GM10266 (cell line): ENCODE measurements around the gene AJAP1.

Source experiments
- DNase-seq: peaks from one replicate; pipeline ENCODE4 v3.0.0; 2012; ENCODE audit errors: extremely low spot score
- TF ChIP-seq, protein P1 (sequence below): IDR thresholded peaks from 2 replicates; pipeline ENCODE4 v1.5.1; 2012; ENCODE audit warnings: mild to moderate bottlenecking, low read depth; ENCODE audit not compliant: control insufficient read depth, insufficient read depth; ENCODE audit errors: missing control alignments

Gene AJAP1, protein sequence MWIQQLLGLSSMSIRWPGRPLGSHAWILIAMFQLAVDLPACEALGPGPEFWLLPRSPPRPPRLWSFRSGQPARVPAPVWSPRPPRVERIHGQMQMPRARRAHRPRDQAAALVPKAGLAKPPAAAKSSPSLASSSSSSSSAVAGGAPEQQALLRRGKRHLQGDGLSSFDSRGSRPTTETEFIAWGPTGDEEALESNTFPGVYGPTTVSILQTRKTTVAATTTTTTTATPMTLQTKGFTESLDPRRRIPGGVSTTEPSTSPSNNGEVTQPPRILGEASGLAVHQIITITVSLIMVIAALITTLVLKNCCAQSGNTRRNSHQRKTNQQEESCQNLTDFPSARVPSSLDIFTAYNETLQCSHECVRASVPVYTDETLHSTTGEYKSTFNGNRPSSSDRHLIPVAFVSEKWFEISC

DNA sequence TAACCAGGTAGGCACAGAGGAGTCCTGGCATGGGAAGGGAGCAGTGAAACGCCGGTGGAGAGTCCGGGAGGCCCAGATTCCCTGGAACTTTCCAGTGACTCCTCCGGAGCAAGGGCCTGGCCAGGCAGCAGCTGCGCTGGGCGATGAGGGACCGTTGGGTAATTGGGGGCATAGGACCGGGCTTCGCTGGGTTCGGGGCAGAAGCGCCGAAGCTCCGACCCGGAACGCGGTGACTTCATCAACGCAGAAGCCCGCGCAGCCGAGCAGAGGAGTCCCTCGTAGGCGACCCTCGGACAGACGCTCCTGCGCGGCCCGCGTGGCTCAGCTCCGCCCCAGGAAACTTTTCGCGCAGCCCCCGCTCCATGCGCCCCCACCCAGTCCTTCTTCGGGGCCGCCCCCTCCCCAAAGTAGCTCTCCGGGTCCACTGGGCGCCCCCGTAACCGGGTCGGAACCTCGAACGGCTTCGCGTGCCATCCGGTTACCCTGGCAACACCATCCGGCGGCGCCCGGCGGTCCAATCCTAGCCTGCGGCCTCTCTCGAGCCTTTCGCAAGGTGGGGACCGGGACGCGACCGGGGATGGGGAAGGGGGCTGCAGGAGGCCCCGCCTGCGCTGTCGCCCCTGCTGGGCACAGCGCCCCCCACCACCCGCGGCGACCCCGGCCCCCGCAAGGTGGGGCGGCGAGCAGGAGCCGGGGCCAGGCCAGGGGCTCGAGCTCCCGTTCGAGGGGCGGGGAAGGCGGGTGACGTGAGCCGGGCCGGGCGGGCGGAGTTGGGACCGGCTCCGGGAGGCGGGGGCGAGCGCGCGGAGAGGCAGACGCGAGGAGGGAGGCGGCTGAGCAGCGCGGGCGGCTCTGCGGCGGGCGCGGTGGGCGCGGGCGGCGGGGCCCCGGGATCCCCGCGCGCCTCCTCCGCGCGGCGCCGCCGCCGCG is at the start of gene AJAP1:
Gene AJAP1, plus strand, starts transcription at position 814 of the 930 bp plus-strand sequence. CDS start 817 bp downstream, outside the sequence.
- TF ChIP-seq, protein P1, sequence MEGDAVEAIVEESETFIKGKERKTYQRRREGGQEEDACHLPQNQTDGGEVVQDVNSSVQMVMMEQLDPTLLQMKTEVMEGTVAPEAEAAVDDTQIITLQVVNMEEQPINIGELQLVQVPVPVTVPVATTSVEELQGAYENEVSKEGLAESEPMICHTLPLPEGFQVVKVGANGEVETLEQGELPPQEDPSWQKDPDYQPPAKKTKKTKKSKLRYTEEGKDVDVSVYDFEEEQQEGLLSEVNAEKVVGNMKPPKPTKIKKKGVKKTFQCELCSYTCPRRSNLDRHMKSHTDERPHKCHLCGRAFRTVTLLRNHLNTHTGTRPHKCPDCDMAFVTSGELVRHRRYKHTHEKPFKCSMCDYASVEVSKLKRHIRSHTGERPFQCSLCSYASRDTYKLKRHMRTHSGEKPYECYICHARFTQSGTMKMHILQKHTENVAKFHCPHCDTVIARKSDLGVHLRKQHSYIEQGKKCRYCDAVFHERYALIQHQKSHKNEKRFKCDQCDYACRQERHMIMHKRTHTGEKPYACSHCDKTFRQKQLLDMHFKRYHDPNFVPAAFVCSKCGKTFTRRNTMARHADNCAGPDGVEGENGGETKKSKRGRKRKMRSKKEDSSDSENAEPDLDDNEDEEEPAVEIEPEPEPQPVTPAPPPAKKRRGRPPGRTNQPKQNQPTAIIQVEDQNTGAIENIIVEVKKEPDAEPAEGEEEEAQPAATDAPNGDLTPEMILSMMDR, result no peak
- DNase-seq, result no peak

DNA sequence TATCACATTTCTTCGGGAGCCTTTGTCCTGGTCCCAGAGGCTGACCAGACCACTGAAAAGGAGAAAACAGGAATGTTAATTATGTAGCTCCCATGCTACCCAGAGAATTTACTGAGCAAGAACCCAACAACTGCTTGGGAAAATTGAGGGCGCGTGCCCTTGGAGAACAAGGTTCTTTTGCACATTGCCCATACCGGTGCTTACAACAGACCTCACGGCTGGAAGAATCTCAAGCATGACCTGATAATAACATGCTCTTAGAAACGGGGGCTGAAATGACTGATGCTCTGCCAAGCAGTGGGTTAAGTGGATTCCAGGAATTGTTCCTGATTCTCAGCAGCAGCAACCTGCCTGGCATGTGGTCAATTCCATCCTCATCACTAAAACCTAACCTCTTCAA is 49.3 kb upstream of the AJAP1 start:
- TF ChIP-seq, protein P1, result no peak
- DNase-seq, result no peak

DNA sequence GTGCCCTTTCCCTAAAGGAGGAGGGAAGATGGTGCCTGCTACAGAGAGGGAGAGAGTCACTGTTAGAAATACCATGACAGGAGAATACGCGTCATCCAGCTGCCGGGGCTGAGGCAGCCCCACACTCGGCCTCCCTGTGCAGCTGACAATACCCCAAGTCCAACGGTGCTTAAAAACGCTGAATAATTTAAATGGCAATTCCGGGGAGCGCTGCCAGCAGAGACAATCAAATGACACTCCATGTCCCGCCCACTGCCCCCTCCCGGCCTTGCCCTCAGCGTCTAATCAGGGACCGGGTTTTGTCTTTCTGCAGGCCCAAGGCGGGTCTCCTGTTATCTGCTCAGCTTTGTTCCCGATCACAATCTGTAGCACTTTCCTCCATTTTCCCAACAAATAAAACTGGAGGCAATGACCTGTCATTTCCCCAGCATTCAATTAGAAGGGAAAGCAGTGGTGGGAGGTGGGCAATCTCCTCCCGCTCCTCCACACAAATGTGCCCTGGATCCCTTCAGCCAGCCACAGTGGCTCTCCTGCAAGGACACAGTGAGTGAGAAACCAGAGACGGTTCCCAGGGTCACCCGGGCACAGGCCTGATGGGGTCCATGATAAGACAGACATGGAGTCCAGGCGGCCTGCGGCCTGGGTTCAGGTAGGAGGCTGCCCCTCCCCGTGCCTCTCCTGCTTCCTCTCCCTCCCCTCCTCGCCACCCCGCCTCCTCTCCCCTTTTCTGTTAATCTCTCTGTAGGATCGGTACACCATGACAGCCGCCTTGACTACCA is 42.7 kb upstream of the AJAP1 start:
- TF ChIP-seq, protein P1, result no peak
- DNase-seq, result no peak

DNA sequence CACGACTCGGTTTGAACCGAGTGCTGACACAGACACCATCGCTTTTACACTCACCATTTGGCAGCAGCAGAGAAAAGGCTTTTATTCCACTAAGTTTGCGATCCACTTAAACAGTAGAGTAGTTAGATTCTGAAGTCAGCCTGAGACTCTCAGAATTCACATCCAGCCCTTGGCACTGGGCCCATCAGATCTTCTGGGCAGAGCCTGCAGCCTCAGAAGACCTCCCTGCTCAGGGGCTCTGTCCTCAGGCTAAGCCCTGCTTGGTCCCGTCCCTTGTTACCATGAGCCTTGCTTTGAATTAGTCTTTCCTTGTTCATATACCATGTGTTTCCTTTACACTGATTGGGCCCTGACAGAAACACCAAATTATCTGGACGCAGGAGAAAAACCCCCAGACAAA is 41.4 kb upstream of the AJAP1 start:
- DNase-seq, result no peak

DNA sequence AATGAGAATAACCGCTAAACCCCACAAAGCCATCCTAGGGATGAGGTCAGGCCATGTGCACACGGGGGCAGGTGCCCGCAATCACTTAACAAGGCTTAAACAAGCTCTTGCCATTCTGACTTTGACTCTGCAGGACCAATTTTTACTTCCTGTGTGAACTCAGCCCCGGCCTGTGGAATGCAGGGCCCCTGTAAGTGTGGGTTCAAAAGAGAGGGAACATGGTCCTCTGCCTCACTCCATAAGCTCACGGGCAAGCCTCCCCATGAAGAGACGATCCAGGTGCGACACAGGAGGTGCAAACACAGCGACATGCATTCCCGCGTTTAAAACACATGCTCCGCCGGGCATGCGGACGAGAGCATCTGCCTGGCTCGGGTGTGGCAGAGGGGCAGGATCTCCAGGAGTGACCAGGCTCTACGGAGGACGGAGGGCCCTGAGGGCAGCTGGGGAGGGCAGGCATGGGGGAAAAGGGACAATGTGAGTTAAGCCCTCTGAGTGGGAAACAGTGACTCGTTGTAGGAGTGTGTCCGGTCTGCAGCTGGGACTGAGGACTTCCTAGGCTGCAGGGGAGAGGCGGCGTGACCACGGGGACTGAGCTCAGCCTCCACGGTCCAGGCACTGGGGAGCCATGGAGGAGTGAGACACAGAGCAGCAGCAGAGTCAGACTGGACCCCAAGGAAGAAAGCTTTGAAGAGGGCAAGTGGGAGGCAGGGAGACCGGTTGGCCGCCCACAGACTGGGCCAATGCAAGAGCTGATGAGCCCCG is 40.6 kb upstream of the AJAP1 start:
- TF ChIP-seq, protein P1, result no peak
- no peak for DNase-seq

More for the DNA sequence above, 41.4 kb upstream of the AJAP1 start:
- TF ChIP-seq, protein P1, result no peak

DNA sequence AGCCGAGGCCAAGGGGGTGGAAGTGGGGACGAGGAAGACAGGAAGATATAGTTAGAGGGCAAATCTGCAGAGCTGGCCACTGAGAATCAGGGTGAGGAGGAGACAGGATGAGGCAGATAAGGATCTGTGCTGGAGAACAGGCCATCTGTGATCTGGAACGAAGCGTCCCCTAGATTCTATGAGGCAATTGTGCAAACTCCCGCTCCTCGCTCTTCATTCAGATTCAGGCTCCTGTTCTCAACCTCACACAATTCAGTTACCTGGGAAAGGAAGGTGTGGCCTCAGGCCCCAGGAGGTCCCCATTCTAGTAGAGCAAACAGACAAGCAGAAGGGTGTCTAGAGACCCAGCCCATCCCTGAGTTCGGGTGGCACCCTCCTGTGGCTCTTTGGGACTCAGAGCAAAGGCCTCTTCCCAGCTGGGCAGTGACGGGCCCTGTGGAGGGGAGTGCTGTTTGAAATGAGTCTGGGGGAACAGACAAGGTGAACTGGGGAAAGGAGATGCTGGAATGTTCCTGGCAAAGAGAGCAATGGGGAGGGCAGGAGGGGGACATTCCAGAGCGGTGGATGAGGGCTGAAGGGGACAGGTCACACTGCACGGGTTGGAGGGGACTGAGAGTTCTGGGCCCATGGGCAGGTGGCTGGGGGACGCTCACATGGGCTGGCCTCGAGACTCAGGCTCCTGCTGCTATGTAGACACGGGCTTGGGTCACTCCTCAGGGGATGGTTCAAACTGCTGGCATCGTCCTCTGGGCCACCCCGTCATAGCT is 39.9 kb upstream of the AJAP1 start:
- TF ChIP-seq, protein P1, result no peak
- no peak for DNase-seq
